Activated CD4-positive, alpha-beta T cell treated with anti-CD3 and anti-CD28 coated beads for 36 hours (primary cell): ENCODE data around the gene ITPR2. TPM values are rescaled to one million over a fixed set of nuclear protein-coding genes. Genes with fewer than 3 reads are reported as not detected.

ENCODE experiments used
- ATAC-seq: fragments of 200-7000 bp; cut with Tn5 transposase; one replicate; pipeline ENCODE4 v1.10.0; 2021; ENCODE audit warnings: mild to moderate bottlenecking, moderate library complexity
- CTCF ChIA-PET: fragments of 350-600 bp; sonication (Branson Sonifier 250); formaldehyde crosslinking; loops from one replicate; lab custom pipeline; 2021; ENCODE audit warnings: antibody characterized with exemption; lab: Charles Lee
- POLR2A ChIA-PET: fragments of 350-600 bp; sonication (Branson Sonifier 250); formaldehyde crosslinking; loops from one replicate; lab custom pipeline; 2021; ENCODE audit warnings: antibody characterized with exemption, inconsistent platforms; lab: Charles Lee
- DNase-seq: peaks from one replicate; pipeline ENCODE4 v3.0.0-alpha.2; 2020
- H3K27ac Mint-ChIP-seq: one replicate; pipeline ENCODE4 v1.8.0; 2021; ENCODE audit warnings: mixed read lengths
- H3K27me3 Mint-ChIP-seq: one replicate; pipeline ENCODE4 v1.8.0; 2021; ENCODE audit warnings: mixed read lengths
- H3K36me3 Mint-ChIP-seq: one replicate; pipeline ENCODE4 v1.8.0; 2021; ENCODE audit warnings: low read depth, mixed read lengths
- H3K4me1 Mint-ChIP-seq: one replicate; pipeline ENCODE4 v1.8.0; 2021; ENCODE audit warnings: mixed read lengths
- H3K4me3 Mint-ChIP-seq: one replicate; pipeline ENCODE4 v1.8.0; 2021; ENCODE audit warnings: mild to moderate bottlenecking, moderate library complexity, mixed read lengths
- H3K9me3 Mint-ChIP-seq: one replicate; pipeline ENCODE4 v1.8.0; 2021; ENCODE audit warnings: low read depth, mixed read lengths
- intact Hi-C, 2 experiments: fragments of 100-400 bp; cut with DNase I in 1 of 2; cut with micrococcal nuclease in 1 of 2; formaldehyde crosslinking; loops; one replicate each; pipeline versions ENCODE4 v1.14.2 to v1.15.1; 2022 to 2024; cut with DNase I, micrococcal nuclease
- total RNA-seq, 2 experiments: library from RNA; stranded (reverse); gene quantifications; one replicate each; pipeline ENCODE4 v1.2.3, GENCODE V29; 2021

The ITPR2 gene
- total RNA-seq, 2 experiments from 2014 or later: 27.3 to 28.6 TPM

DNA sequence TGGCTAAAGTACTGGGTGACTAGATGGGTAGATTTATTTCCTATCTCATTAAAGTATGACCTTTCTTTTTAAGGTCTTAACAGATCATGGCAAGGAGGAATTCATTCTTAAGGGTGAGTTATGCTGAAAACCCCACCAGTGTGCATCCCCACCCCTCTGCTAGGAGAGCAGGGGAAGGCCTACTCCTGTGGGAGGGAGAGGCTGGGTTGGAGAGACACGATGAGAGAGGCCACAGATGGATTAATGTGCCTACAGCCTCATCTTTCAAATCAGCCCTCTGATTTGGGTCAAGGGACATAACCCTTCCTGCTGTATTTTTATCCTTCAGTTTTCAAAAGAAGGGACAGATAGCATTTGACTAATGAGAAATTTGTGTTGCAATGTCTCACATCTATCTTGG lies 452.1 kb downstream of the ITPR2 start:
- DNase-seq (no peak), ATAC-seq (no peak)
- CTCF ChIA-PET: no interaction called here
- no peaks in the 10 kb centered on the region for H3K27me3 Mint-ChIP-seq
- H3K4me3 Mint-ChIP-seq: no peak overlapping the region
- no peaks in the 10 kb centered on the region for H3K4me1 Mint-ChIP-seq
- H3K27ac Mint-ChIP-seq: no peak overlapping the region
- H3K36me3 Mint-ChIP-seq: peaks cover 40% of the 10 kb centered on the region
- intact Hi-C loops: no loop called here
- POLR2A ChIA-PET: no interaction called here
- no peaks in the 10 kb centered on the region for H3K9me3 Mint-ChIP-seq

DNA sequence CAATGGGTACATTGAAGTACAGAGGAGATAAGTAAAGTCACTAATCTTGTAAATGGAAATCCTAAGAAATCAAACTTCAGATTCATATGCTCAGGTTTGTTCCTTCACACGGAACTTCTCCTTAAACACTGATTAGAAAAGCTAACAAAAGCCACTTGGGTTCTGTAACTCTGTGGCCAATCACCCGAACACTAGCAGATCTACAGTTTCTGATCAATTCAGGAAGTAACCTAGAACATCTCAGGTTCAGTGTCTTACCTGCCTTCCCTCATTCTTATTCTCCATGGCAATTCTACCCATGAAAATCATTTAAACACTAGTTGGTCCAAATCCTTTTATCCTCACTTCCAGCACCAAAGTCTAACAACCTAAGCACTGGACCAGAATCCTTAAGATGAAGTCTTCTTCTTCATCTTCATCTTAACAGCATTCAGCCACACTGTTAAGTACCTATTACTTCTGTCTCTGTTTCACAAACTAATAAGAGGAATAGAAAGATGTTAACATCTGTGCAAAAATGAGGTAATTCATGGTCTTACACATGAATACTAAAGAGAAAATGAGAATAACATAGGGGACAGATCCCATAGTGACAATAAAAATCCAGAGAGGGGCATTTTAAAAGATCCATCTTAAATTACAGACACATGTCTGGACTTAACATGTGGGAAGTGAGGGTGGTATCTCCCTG lies 453.1 kb downstream of the ITPR2 start:
- no peak for ATAC-seq
- no peak overlapping the region for H3K27ac Mint-ChIP-seq
- CTCF ChIA-PET: no interaction called here

DNA sequence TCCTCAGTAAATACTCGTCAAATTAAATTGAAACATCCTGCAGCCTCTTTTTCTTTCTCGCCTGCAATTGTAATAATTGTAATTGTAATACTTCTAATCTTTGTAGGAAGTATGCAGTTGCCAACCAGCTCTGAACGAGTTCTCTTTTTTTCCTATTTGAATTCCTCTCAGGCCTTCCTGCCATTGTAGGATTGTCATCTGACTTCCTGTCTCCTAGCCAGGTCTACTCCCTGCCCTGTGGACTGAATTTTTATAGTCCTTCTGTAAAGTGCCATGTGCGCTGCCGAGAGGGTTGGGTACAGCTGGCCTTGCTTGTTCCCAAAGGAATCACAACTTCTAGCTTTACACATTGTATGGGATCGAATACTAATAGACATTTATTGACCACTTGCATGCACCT lies 454.3 kb downstream of the ITPR2 start:
- Mint-ChIP-seq H3K36me3 (peaks cover 22% of the 10 kb centered on the region), H3K4me3 (no peak overlapping the region), H3K4me1 (no peaks in the 10 kb centered on the region), H3K9me3 (no peaks in the 10 kb centered on the region), H3K27me3 (no peaks in the 10 kb centered on the region), H3K27ac (no peak overlapping the region)
- ATAC-seq (no peak), DNase-seq (no peak)
- ChIA-PET POLR2A (no interaction called here), CTCF (no interaction called here)
- intact Hi-C loops: no loop called here

More for the DNA sequence above, 453.1 kb downstream of the ITPR2 start:
- H3K4me3 Mint-ChIP-seq: no peak overlapping the region
- H3K36me3 Mint-ChIP-seq: peaks cover 33% of the 10 kb centered on the region
- H3K4me1 Mint-ChIP-seq: no peaks in the 10 kb centered on the region
- no peaks in the 10 kb centered on the region for H3K9me3 Mint-ChIP-seq
- no peak for DNase-seq
- intact Hi-C loops: no loop called here
- POLR2A ChIA-PET: no interaction called here
- H3K27me3 Mint-ChIP-seq: no peaks in the 10 kb centered on the region

DNA sequence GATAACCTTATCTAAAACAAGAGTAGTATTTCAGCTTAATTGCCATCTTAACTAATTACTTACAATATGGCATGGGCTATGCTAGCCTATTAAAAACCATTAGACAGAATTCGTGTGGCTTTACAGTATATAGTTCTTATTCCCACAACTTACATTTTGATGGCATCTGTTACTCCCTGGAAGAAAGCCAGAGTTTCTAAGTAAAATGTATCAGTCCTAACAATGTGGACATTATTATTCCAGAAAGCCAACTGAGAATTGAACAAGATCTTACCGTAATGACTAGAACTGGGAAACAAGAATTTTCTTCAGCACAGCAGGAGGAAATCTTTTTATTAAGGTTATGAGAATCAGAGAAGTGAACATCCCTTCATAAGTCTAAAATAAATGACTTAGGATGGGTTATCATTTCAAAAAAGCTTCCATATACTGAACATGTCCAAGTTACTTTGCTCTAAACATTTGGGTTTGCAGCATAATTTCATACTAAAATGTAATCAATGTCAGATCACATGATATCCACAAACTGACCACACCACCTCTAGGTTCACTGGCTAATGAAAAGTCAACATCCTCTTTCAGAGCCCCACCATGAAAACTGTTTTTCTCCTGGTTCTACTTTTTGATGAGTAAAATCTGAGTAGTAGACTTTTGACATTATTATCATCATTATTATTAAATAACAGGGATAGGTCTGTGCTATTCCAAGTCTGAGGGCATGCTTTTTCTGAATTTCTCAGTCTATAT lies 457.9 kb downstream of the ITPR2 start:
- intact Hi-C loops: no loop called here
- POLR2A ChIA-PET: interaction anchor here (0.6 kb wide), 1 partner anchor 32 kb away, joined by 3 read pairs; no protein-coding TSS in a partner anchor
- Mint-ChIP-seq H3K9me3 (no peaks in the 10 kb centered on the region), H3K4me1 (no peaks in the 10 kb centered on the region), H3K27ac (no peak overlapping the region), H3K27me3 (no peaks in the 10 kb centered on the region), H3K4me3 (no peak overlapping the region), H3K36me3 (peaks cover 15% of the 10 kb centered on the region)
- no peak for ATAC-seq
- no peak for DNase-seq
- CTCF ChIA-PET: no interaction called here

DNA sequence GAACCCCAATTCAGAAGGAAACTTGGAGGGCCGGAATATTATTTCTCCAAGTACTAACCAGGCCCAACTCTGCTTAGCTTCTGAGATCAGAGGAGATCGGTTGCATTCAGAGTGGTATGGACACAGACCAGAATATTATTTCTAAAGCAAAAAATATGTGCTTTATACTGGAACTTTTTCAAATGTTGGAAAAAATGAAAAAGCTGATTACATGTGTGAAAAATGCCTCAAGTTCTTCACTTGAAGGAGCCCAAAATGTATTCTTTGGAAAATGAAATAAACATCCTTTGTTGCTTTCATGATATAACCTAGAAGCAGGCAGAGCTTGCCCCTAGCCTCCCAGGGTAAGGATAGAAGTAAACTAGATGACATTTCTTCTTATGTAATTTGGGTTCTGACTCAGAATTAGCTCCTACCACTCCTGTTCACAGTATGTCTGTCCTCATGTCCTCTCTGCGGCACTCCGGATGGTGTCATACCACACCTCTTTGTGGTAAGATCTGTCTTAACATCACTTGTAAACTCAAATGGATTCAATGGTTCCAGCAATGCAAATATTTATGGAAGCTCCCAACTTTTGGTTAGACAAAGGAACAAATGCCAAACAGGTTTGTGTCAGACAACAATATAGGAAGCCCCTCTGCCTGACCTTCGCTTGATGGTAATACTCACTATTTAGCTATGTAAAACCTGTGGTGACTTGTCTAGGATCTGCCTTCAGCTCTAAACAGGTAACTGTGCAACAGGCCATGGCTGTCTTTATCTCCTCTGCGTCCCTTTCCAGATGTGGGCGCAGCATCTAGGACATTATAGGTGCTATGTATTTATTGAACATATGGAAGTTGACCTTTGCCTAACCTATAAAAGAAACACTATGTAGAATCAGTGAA lies 459.1 kb downstream of the ITPR2 start:
- Mint-ChIP-seq H3K4me1 (no peaks in the 10 kb centered on the region), H3K27me3 (no peaks in the 10 kb centered on the region), H3K4me3 (no peak overlapping the region), H3K36me3 (peaks cover 7% of the 10 kb centered on the region), H3K9me3 (no peaks in the 10 kb centered on the region), H3K27ac (no peak overlapping the region)
- ChIA-PET POLR2A (no interaction called here), CTCF (no interaction called here)
- DNase-seq: no peak
- intact Hi-C loops: no loop called here
- no peak for ATAC-seq

DNA sequence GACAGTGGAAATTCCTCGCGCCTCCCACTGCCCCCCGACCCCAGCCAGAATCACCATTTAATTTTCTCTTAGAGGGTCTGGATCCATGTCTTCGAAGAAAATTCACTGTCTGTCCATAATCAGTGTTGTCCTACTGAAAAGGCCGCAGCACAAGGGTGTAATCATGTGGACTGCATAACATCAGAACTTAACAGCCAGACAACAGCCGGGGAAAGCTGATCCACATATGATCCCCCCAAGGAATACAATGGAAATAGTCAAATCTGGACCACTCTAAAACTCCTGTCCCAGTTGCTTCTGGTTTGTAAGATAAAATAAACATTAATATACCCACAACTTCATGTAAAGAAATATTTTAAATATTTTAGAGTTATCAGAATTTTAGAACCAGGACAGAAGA lies 460.1 kb downstream of the ITPR2 start:
- intact Hi-C loops: no loop called here
- POLR2A ChIA-PET: no interaction called here
- Mint-ChIP-seq H3K4me1 (no peaks in the 10 kb centered on the region), H3K27me3 (no peaks in the 10 kb centered on the region), H3K4me3 (no peak overlapping the region), H3K36me3 (peaks cover 6% of the 10 kb centered on the region), H3K27ac (no peak overlapping the region), H3K9me3 (no peaks in the 10 kb centered on the region)
- CTCF ChIA-PET: no interaction called here
- ATAC-seq (no peak), DNase-seq (no peak)

DNA sequence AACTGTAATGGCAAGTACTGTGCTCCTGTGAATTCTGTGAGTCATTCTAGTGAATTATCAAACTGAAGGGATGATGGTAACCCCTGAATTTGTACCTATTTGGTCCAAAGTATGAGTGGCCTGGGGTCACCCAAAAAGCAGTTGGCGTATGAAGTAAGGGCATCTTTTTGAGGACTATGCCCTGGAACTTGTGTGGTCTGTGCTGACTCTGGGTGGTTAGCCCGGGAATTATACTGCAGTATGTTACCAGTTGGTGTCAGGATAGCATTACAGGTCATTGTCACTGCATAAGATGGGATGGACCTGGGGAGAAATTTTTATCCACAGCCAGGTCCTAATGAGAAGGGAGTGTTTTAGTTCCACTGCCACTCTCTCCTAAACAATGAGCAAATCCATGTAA lies 462.9 kb downstream of the ITPR2 start:
- POLR2A ChIA-PET: interaction anchor here (0.6 kb wide), 1 partner anchor 116 kb away, joined by 3 read pairs; no protein-coding TSS in a partner anchor
- Mint-ChIP-seq H3K4me3 (no peak overlapping the region), H3K9me3 (no peaks in the 10 kb centered on the region), H3K27ac (no peak overlapping the region), H3K36me3 (peaks cover 5% of the 10 kb centered on the region), H3K27me3 (no peaks in the 10 kb centered on the region), H3K4me1 (no peaks in the 10 kb centered on the region)
- intact Hi-C loops: no loop called here
- DNase-seq: no peak
- CTCF ChIA-PET: no interaction called here
- no peak for ATAC-seq

DNA sequence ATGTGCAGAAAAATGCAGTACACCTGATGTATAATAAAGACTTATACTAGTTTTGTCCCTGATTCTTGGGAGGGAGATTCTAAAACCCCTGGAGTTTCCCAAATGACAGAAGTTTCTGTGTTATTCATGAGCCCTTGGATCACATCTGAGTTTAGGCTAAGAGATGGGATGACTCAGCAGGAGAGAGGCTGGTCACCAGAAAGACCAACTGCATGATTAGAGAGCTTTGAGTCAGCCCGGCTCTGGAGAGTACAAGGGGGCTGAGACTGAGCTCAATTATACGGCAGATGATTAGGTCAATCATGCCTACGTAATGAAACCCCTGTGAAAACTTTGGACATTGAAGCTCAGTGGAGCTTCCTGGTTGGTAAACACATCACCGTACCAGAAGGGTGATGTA lies 463.4 kb downstream of the ITPR2 start:
- Mint-ChIP-seq H3K9me3 (no peaks in the 10 kb centered on the region), H3K4me3 (no peak overlapping the region), H3K27ac (no peak overlapping the region), H3K36me3 (peaks cover 3% of the 10 kb centered on the region), H3K27me3 (no peaks in the 10 kb centered on the region), H3K4me1 (no peaks in the 10 kb centered on the region)
- intact Hi-C loops: no loop called here
- ATAC-seq: no peak
- CTCF ChIA-PET: no interaction called here
- POLR2A ChIA-PET: interaction anchor here (0.6 kb wide), 1 partner anchor 116 kb away, joined by 3 read pairs; no protein-coding TSS in a partner anchor
- no peak for DNase-seq

DNA sequence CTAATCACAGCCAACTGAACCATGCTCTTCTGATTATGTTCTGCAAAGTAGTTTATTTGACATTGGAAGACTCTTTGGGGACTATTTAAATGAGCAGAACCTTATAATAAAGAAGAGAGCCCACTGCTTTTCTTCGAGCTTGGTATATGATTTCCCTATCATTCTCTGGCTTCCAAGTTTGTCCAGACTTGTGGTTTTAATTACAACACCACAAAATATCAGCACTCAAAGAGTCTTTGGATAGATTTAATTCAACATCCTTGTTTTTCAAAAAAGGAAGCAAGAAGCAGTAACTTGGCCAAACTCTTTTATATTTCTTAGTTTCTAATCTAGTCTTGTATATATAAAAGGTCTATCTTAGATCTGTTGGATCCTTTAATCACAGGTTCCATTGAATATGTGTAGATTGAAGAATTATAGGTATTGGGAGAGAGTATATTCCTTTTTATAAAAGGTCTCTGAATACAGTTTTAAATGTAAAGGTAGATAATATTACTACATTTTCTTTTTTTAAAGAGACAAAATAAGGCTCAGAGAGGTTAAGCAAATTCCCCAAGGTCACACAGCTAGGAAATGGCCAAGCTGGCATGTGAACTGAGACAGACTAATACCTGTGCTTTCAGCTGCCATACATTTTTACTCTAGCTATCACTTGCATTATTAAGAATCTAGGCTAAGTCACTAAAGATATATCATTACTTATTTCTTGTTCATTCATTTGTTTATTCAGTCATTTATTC lies 464.8 kb downstream of the ITPR2 start:
- DNase-seq (no peak), ATAC-seq (no peak)
- Mint-ChIP-seq H3K27me3 (no peaks in the 10 kb centered on the region), H3K4me3 (no peak overlapping the region), H3K4me1 (no peaks in the 10 kb centered on the region), H3K36me3 (peaks cover 5% of the 10 kb centered on the region), H3K27ac (no peak overlapping the region), H3K9me3 (no peaks in the 10 kb centered on the region)
- POLR2A ChIA-PET: no interaction called here
- intact Hi-C loops: no loop called here
- CTCF ChIA-PET: no interaction called here

DNA sequence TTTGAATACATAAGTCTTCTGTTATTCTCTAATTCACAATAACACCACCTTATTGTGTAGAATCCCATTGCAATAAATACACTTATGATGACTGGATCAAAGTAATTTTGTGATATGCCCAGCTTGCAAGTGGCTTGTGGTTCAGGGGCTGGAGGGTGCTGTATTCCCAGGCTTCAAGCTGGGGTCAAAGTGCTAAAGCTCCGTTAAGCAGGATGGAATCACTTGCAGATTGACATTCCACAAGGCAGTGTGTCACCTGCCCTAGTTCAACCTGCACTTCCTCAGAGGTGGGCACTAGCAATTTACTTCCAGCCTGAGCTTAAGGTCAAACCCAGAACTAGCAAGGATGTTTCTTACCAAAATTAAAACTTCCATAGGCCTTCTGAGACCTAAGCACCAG lies 471.0 kb downstream of the ITPR2 start:
- H3K4me3 Mint-ChIP-seq: no peak overlapping the region
- no peaks in the 10 kb centered on the region for H3K4me1 Mint-ChIP-seq
- DNase-seq: no peak
- POLR2A ChIA-PET: no interaction called here
- CTCF ChIA-PET: no interaction called here
- ATAC-seq: no peak
- H3K9me3 Mint-ChIP-seq: no peaks in the 10 kb centered on the region
- H3K36me3 Mint-ChIP-seq: peaks cover 5% of the 10 kb centered on the region
- intact Hi-C loops: no loop called here
- no peak overlapping the region for H3K27ac Mint-ChIP-seq
- H3K27me3 Mint-ChIP-seq: no peaks in the 10 kb centered on the region

DNA sequence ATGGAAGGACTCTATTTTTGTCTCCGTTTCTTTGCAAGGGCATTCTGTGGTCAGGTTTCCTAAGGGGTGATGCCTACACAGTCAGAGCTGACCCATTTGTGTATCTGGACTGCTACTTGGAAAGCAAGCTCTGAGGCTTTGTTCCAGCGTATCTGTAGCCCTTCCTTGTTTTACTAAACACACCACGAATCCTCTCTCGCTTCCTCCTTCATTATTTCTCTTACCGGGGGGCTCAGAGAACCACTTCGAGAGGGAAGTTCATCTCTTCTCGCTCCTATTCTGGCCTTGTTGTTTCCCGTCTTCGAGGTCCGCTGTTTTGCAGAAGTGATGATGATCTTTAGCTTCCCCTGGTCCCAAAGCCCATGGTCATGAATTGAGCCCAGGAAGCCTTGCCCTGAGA lies 472.9 kb downstream of the ITPR2 start:
- no peak for ATAC-seq
- ChIA-PET CTCF (no interaction called here), POLR2A (interaction anchor here (0.7 kb wide), 1 partner anchor 107 kb away, joined by 3 read pairs; no protein-coding TSS in a partner anchor)
- no peak for DNase-seq
- Mint-ChIP-seq H3K27me3 (no peaks in the 10 kb centered on the region), H3K27ac (no peak overlapping the region), H3K4me1 (no peaks in the 10 kb centered on the region), H3K36me3 (peaks cover 4% of the 10 kb centered on the region), H3K4me3 (no peak overlapping the region), H3K9me3 (no peaks in the 10 kb centered on the region)
- intact Hi-C loops: no loop called here
